A549 (cell line): ENCODE results near the gene SHANK2. TPM values are rescaled to one million over a fixed set of nuclear protein-coding genes. Genes with fewer than 3 reads are reported as not detected.

Experiments used
- ATAC-seq, 2 experiments: fragments of 200-7000 bp in 1 of 2; fragments of >200 bp in 1 of 2; cut with Nextera tagmentation in 1 of 2; cut with Tn5 transposase in 1 of 2; 3 replicates each; pipeline versions ENCODE4 v1.8.0 to v1.9.1; 2018 to 2020; ENCODE audit warnings: mild to moderate bottlenecking in 1 of 2, moderate library complexity in 1 of 2
- CTCF ChIA-PET: fragments of 300-600 bp; sonication (Branson Sonifier 250); formaldehyde crosslinking; extraction: SDS; loops from one replicate; lab custom pipeline; 2021; ENCODE audit warnings: antibody characterized with exemption, inconsistent platforms; lab: Yijun Ruan, JAX
- POLR2A ChIA-PET: fragments of 350-600 bp; formaldehyde crosslinking; extraction: SDS; loops from one replicate; lab custom pipeline; 2021; ENCODE audit warnings: antibody characterized with exemption, inconsistent platforms; lab: Yijun Ruan, JAX
- DNase-seq, 2 experiments: peaks; one replicate each; pipeline versions ENCODE4 v3.0.0 to v3.0.0-alpha.2; 2011 to 2016; ENCODE audit warnings: low read depth in 1 of 2, low spot score in 1 of 2
- FAIRE-seq: peaks from 2 replicates; lab custom pipeline; 2011; peaks lifted over from hg19 to GRCh38; lab: Jason Lieb, UNC
- H3K27ac ChIP-seq, 2 experiments: fragments of >200 bp; sonication (Bioruptor Twin); formaldehyde crosslinking; 3 replicates each; pipeline ENCODE4 v1.5.1; 2016 to 2017
- H3K4me1 ChIP-seq: fragments of >200 bp; sonication (Bioruptor Twin); formaldehyde crosslinking; 3 replicates; pipeline ENCODE4 v1.6.1; 2016
- H3K4me2 ChIP-seq: fragments of >200 bp; sonication (Bioruptor Twin); formaldehyde crosslinking; 3 replicates; pipeline ENCODE4 v1.6.1; 2016
- H3K4me3 ChIP-seq: fragments of >200 bp; sonication (Bioruptor Twin); formaldehyde crosslinking; 3 replicates; pipeline ENCODE4 v1.5.1; 2016
- H3K9me3 ChIP-seq: fragments of >200 bp; sonication (Bioruptor Twin); formaldehyde crosslinking; 3 replicates; pipeline ENCODE4 v1.6.1; 2016
- CHD4 ChIP-seq: fragments of 200-600 bp; sonication (generic); IDR thresholded peaks from 2 replicates; pipeline ENCODE4 v1.6.1; 2016; ENCODE audit warnings: antibody characterized with exemption, mild to moderate bottlenecking, borderline replicate concordance
- EHF ChIP-seq: fragments of 250-450 bp; sonication (Bioruptor Pico); IDR thresholded peaks from 2 replicates; pipeline ENCODE4 v1.5.0; 2020; ENCODE audit warnings: mild to moderate bottlenecking
- EHMT2 ChIP-seq: fragments of 200-600 bp; sonication (generic); IDR thresholded peaks from 2 replicates; pipeline ENCODE4 v1.6.1; 2016; ENCODE audit warnings: antibody characterized with exemption, low read depth, mild to moderate bottlenecking, moderate library complexity
- HEYL ChIP-seq: fragments of 250-450 bp; sonication (Bioruptor Pico); IDR thresholded peaks from 2 replicates; pipeline ENCODE4 v1.8.0; 2021; ENCODE audit warnings: mild to moderate bottlenecking, moderate library complexity
- HOXA7 ChIP-seq: fragments of 250-450 bp; sonication (Bioruptor Pico); IDR thresholded peaks from 2 replicates; pipeline ENCODE4 v1.5.0; 2020; ENCODE audit warnings: mild to moderate bottlenecking, moderate library complexity
- HOXB13 ChIP-seq: fragments of 250-450 bp; sonication (Bioruptor Pico); IDR thresholded peaks from 2 replicates; pipeline ENCODE4 v1.5.0; 2020; ENCODE audit warnings: low read depth, mild to moderate bottlenecking, moderate library complexity
- JUNB ChIP-seq: fragments of >200 bp; sonication (Bioruptor Twin); formaldehyde crosslinking; IDR thresholded peaks from 2 replicates; pipeline ENCODE4 v1.6.1; 2016
- MAFK ChIP-seq: fragments of 450-650 bp; IDR thresholded peaks from 2 replicates; pipeline ENCODE4 v1.6.1; 2014; ENCODE audit not compliant: partially characterized antibody
- MYC ChIP-seq: IDR thresholded peaks from 2 replicates; pipeline ENCODE4 v1.6.1; 2012; ENCODE audit warnings: mild to moderate bottlenecking, inconsistent platforms, low read length, improper control_type of control experiment, borderline replicate concordance
- POLR2A ChIP-seq: IDR thresholded peaks from 2 replicates; pipeline ENCODE4 v1.6.1; 2012; ENCODE audit warnings: mild to moderate bottlenecking, low read length
- RAD21 ChIP-seq, 2 experiments: fragments of >200 bp in 1 of 2; sonication (Bioruptor Twin) in 1 of 2; formaldehyde crosslinking in 1 of 2; IDR thresholded peaks in 1 of 2; conservative IDR thresholded peaks in 1 of 2; 2 replicates in 1 of 2; 3 replicates in 1 of 2; pipeline ENCODE4 v1.6.1; 2012 to 2018; ENCODE audit warnings: inconsistent platforms in 1 of 2
- RARB ChIP-seq: fragments of 250-450 bp; sonication (Bioruptor Pico); IDR thresholded peaks from 2 replicates; pipeline ENCODE4 v1.8.0; 2021; ENCODE audit warnings: mild to moderate bottlenecking, moderate library complexity
- RCOR1 ChIP-seq: fragments of 150-350 bp; IDR thresholded peaks from 2 replicates; pipeline ENCODE4 v1.6.1; 2014; ENCODE audit warnings: antibody characterized with exemption, low read length, low read depth
- RNF2 ChIP-seq: fragments of 200-600 bp; sonication (generic); IDR thresholded peaks from 2 replicates; pipeline ENCODE4 v1.6.1; 2016; ENCODE audit warnings: low read depth, mild to moderate bottlenecking, antibody characterized with exemption, moderate library complexity, borderline replicate concordance
- SREBF2 ChIP-seq: fragments of 450-650 bp; IDR thresholded peaks from 2 replicates; pipeline ENCODE4 v1.6.1; 2014; ENCODE audit warnings: mild to moderate bottlenecking, moderate library complexity
- TFCP2L1 ChIP-seq: fragments of 250-450 bp; sonication (Bioruptor Pico); IDR thresholded peaks from 2 replicates; pipeline ENCODE4 v1.5.0; 2021; ENCODE audit warnings: mild to moderate bottlenecking
- ZC3H11A ChIP-seq: fragments of 450-650 bp; IDR thresholded peaks from 2 replicates; pipeline ENCODE4 v1.6.1; 2014; ENCODE audit warnings: antibody characterized with exemption, mild to moderate bottlenecking
- WGBS: methylation state at CpG from one replicate; pipeline ENCODE4 v1.1.6; 2017; ENCODE audit errors: missing lambda C conversion rate; 5-methylcytosine and 5-hydroxymethylcytosine counted together
- polyA plus RNA-seq, 4 experiments: library from polyadenylated mRNA; depleted of rRNA in 3 of 4; stranded (reverse); fragments of >200 nt; fragmentation: RNase III in 1 of 4; extraction: RNeasy Plus Mini Kit Qiagen cat#74134 plus additional on column Dnase treatment in 1 of 4; gene quantifications; 2 replicates in 3 of 4; 3 replicates in 1 of 4; pipeline ENCODE4 v1.2.3, GENCODE V29; 2011 to 2017
- TF ChIP-seq, protein P1 (sequence below): fragments of 250-450 bp; sonication (Bioruptor Pico); IDR thresholded peaks from 2 replicates; pipeline ENCODE4 v1.5.0; 2020; ENCODE audit warnings: low read depth, mild to moderate bottlenecking, moderate library complexity
- TF ChIP-seq, protein P2 (sequence below): fragments of 250-450 bp; sonication (Bioruptor Pico); IDR thresholded peaks from 2 replicates; pipeline ENCODE4 v1.5.0; 2021; ENCODE audit warnings: mild to moderate bottlenecking, moderate library complexity, borderline replicate concordance
- TF ChIP-seq, protein P3 (sequence below): fragments of 150-350 bp; IDR thresholded peaks from 2 replicates; pipeline ENCODE4 v1.6.1; 2014; ENCODE audit warnings: low read depth, mild to moderate bottlenecking, low read length
- TF ChIP-seq, protein P4 (sequence below): IDR thresholded peaks from 2 replicates; pipeline ENCODE4 v1.6.1; 2012

The SHANK2 gene
- polyA plus RNA-seq, 2 of the 4 experiments (the other 2 are of a cell fraction) = 5.3 to 7.6 TPM

DNA sequence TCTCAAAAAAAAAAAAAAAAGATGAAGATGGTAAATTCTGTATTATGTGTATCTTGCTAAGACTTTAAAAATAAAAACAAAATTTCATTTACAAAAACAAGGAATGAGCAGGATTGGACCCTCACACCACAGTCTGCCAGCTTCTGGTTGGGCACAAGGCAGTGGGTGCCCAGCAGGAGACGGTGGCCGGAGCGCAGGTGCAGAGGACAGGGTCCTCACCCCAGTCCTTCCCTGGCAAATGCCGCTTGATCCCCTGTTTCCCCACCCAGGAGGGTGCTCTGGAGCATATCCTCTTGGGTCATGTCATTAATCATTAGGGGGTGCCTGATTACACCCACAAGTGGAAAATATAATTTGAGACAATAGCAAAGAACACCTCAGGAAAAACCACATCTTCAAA is 31.2 kb downstream of the SHANK2 start:
- ATAC-seq (no peak), DNase-seq (no peak), FAIRE-seq (no peak)
- Histone ChIP-seq H3K27ac (no peak overlapping the region), H3K4me2 (no peak overlapping the region), H3K4me1 (no peaks in the 10 kb centered on the region), H3K9me3 (peaks cover under 1% of the 10 kb centered on the region; the same call in 1 of the 3 replicates), H3K4me3 (no peak overlapping the region)
- ChIA-PET POLR2A (no interaction called here), CTCF (no interaction called here)
- TF ChIP-seq MAFK = no peak
- TF ChIP-seq EHMT2 = no peak
- TF ChIP-seq CHD4 = no peak
- TF ChIP-seq HEYL (CRISPR knock-in tag) = no peak
- TF ChIP-seq RNF2 = no peak
- TF ChIP-seq RARB = no peak
- no peak for TF ChIP-seq MYC
- TF ChIP-seq, protein P1, sequence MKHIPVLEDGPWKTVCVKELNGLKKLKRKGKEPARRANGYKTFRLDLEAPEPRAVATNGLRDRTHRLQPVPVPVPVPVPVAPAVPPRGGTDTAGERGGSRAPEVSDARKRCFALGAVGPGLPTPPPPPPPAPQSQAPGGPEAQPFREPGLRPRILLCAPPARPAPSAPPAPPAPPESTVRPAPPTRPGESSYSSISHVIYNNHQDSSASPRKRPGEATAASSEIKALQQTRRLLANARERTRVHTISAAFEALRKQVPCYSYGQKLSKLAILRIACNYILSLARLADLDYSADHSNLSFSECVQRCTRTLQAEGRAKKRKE (CRISPR knock-in tag) = no peak
- TF ChIP-seq RCOR1 = no peak
- TF ChIP-seq, protein P2, sequence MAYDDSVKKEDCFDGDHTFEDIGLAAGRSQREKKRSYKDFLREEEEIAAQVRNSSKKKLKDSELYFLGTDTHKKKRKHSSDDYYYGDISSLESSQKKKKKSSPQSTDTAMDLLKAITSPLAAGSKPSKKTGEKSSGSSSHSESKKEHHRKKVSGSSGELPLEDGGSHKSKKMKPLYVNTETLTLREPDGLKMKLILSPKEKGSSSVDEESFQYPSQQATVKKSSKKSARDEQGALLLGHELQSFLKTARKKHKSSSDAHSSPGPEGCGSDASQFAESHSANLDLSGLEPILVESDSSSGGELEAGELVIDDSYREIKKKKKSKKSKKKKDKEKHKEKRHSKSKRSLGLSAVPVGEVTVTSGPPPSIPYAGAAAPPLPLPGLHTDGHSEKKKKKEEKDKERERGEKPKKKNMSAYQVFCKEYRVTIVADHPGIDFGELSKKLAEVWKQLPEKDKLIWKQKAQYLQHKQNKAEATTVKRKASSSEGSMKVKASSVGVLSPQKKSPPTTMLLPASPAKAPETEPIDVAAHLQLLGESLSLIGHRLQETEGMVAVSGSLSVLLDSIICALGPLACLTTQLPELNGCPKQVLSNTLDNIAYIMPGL (CRISPR knock-in tag) = no peak
- TF ChIP-seq, protein P3, sequence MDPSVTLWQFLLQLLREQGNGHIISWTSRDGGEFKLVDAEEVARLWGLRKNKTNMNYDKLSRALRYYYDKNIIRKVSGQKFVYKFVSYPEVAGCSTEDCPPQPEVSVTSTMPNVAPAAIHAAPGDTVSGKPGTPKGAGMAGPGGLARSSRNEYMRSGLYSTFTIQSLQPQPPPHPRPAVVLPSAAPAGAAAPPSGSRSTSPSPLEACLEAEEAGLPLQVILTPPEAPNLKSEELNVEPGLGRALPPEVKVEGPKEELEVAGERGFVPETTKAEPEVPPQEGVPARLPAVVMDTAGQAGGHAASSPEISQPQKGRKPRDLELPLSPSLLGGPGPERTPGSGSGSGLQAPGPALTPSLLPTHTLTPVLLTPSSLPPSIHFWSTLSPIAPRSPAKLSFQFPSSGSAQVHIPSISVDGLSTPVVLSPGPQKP = no peak
- no peak for TF ChIP-seq SREBF2
- 86% methylated on average over 4 of the region's 4 CpGs for WGBS

DNA sequence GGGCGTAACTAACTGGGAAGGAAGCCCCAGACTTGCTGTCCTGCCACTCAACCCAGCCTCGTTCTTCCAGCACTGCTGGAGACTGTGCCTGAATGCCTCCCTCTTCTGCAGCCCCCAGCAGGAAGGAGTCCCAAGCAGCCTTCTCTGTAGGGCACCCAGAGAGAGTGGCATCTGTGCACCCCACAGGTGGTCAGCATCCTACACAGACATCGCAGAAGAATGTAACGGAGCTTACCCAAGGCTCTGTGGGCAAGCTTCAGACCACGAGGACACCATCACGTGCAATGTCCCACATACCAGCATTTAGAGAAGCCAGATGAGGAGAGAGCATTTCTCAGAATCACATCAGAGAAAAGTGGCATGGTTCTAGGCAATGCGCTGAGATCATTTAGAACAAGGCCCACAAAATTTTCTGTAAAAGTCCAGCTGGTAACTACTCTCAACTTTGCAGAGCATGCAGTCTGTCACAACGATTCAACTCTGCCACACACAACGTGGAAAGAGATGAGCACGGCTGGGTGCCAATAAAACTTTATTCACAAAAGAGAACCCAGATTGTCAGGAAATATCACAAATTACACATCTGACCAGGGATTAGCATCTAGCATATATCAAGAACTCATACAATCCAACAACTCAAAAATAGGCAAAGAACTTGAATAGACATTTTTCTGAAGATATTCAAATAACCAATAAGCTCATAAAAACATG is 33.4 kb downstream of the SHANK2 start:
- no peak for TF ChIP-seq RAD21 (conservative IDR thresholded peaks at IDR 0.05 in 1 of 2, IDR thresholded peaks at IDR 0.05 in 1 of 2)
- TF ChIP-seq TFCP2L1 (CRISPR knock-in tag) = no peak
- TF ChIP-seq HOXA7 = no peak
- TF ChIP-seq, protein P4, sequence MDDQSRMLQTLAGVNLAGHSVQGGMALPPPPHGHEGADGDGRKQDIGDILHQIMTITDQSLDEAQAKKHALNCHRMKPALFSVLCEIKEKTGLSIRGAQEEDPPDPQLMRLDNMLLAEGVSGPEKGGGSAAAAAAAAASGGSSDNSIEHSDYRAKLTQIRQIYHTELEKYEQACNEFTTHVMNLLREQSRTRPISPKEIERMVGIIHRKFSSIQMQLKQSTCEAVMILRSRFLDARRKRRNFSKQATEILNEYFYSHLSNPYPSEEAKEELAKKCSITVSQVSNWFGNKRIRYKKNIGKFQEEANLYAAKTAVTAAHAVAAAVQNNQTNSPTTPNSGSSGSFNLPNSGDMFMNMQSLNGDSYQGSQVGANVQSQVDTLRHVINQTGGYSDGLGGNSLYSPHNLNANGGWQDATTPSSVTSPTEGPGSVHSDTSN = no peak
- no peak for TF ChIP-seq JUNB
- TF ChIP-seq ZC3H11A = no peak
- TF ChIP-seq EHF = no peak
- no peak for TF ChIP-seq POLR2A
- TF ChIP-seq HOXB13 (CRISPR knock-in tag) = no peak
- CTCF ChIA-PET = interaction anchor here (0.7 to 1.7 kb wide), 2 partner anchors 9 to 32 kb away, joined by 3 to 4 read pairs; no protein-coding TSS in a partner anchor
- 95% methylated on average over 10 of the region's 10 CpGs for WGBS

More for the DNA sequence above, 33.4 kb downstream of the SHANK2 start:
- ATAC-seq (no peak), FAIRE-seq (no peak), DNase-seq (no peak)
- POLR2A ChIA-PET = no interaction called here
- no peak overlapping the region for H3K4me2 ChIP-seq
- no peak overlapping the region for H3K4me3 ChIP-seq
- H3K9me3 ChIP-seq = no peaks in the 10 kb centered on the region
- H3K27ac ChIP-seq = no peak overlapping the region
- no peaks in the 10 kb centered on the region for H3K4me1 ChIP-seq
